ENCODE results near the gene ZNF205. TPM values are rescaled to one million over a fixed set of nuclear protein-coding genes. Genes with fewer than 3 reads are reported as not detected.

ZNF205 gene
- total and polyA plus RNA-seq, 2 donors (not counting 1 experiment from before 2014, with no cell fraction given): not detected

DNA sequence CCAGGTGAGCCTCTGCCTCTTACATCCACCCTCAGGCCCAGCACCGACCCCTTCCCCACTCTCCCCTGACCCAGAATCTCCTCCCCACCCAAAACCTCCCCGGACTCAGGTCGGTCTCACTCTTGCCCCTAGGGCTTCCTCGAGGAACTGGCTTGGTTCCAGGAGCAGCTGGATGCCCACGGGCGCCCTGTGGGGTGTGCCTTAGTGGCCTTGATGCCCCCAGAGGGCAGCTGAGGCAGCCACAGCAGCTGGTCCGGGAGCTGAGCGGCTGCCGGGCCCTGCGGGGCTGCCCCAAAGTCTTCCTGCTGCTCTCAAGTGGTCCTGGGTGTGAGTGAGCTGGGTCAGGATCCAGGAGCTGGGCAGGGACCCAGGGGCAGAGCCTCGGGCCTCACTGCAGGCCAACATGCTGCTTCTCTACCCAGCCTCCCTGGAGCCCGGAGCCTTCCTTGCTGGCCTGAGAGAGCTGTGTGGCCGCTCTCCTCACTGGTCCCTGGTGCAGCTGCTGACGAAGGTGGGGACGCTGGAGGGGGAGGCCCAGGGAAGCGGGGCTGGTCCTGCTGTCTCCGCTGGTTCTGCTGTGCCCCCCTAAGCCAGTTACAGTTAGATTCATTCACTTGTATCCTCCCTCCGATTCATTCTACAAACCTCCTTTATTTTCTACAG is 32.1 kb downstream of the ZNF205 start:
- no peak overlapping the region for H3K9ac ChIP-seq (ENCODE audit: low read length)
- no peaks in the 10 kb centered on the region for H3K27me3 ChIP-seq (replicated peaks in 1 of 4; ENCODE audit: control extremely low read depth in 1 of 4, control insufficient read depth in 3 of 4, insufficient read depth in 4 of 4, low read length in 3 of 4)
- no peak for TF ChIP-seq EZH2 (IDR thresholded peaks at IDR 0.05; ENCODE audit: borderline replicate concordance, insufficient read depth, low read depth, low read length, poor library complexity, severe bottlenecking)
- TF ChIP-seq, protein P1, sequence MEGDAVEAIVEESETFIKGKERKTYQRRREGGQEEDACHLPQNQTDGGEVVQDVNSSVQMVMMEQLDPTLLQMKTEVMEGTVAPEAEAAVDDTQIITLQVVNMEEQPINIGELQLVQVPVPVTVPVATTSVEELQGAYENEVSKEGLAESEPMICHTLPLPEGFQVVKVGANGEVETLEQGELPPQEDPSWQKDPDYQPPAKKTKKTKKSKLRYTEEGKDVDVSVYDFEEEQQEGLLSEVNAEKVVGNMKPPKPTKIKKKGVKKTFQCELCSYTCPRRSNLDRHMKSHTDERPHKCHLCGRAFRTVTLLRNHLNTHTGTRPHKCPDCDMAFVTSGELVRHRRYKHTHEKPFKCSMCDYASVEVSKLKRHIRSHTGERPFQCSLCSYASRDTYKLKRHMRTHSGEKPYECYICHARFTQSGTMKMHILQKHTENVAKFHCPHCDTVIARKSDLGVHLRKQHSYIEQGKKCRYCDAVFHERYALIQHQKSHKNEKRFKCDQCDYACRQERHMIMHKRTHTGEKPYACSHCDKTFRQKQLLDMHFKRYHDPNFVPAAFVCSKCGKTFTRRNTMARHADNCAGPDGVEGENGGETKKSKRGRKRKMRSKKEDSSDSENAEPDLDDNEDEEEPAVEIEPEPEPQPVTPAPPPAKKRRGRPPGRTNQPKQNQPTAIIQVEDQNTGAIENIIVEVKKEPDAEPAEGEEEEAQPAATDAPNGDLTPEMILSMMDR (IDR thresholded peaks at IDR 0.05): no peak
- WGBS (ENCODE audit: insufficient coverage): 81% methylated on average over 18 of the region's 18 CpGs
- CTCF ChIA-PET: interaction anchor here (0.8 to 2.0 kb wide), 2 partner anchors 9 to 15 kb away, joined by 3 to 5 read pairs; partner anchors contain the start of gene ZNF213
- no peaks in the 10 kb centered on the region for H3K9me3 Mint-ChIP-seq (ENCODE audit: insufficient read depth)
- no peak overlapping the region for H3K4me3 ChIP-seq (ENCODE audit: control extremely low read depth in 1 of 5, extremely low read depth in 1 of 5, insufficient read depth in 1 of 5, low read depth in 2 of 5, low read length in 4 of 5)
- H3K27me3 Mint-ChIP-seq: no peaks in the 10 kb centered on the region
- H3K9me3 ChIP-seq (ENCODE audit: control extremely low read depth in 1 of 3, control insufficient read depth in 2 of 3, insufficient read depth in 1 of 3, low read length in 2 of 3): no peaks in the 10 kb centered on the region
- no peak overlapping the region for H3K27ac Mint-ChIP-seq
- peaks cover 0 to 20% of the 10 kb centered on the region in 2 experiments for H3K36me3 ChIP-seq (replicated peaks in 1 of 2; ENCODE audit: control extremely low read depth in 1 of 2, control insufficient read depth in 1 of 2, extremely low read depth in 1 of 2, insufficient read depth in 2 of 2, low read length in 1 of 2)
- H4K20me1 ChIP-seq (ENCODE audit: control insufficient read depth, insufficient read depth, low read length, poor library complexity, severe bottlenecking): no peaks in the 10 kb centered on the region
- no peak overlapping the region for H3K4me2 ChIP-seq (replicated peaks; ENCODE audit: low read depth, low read length, poor library complexity, severe bottlenecking)
- H3K79me2 ChIP-seq (ENCODE audit: control insufficient read depth, insufficient read depth, low read length): peaks cover 4% of the 10 kb centered on the region
- ATAC-seq (ENCODE audit: low read depth) (no peak), DNase-seq (no peak)
- no peak overlapping the region for H3K4me3 Mint-ChIP-seq
- intact Hi-C loops (cut with micrococcal nuclease): no loop called here
- POLR2A ChIA-PET: no interaction called here
- H3K4me1 Mint-ChIP-seq: peaks cover 5% of the 10 kb centered on the region
- peaks cover 5% of the 10 kb centered on the region in 2 donors for H3K4me1 ChIP-seq (ENCODE audit: control insufficient read depth in 2 of 2, insufficient read depth in 2 of 2, low read length in 2 of 2)
- H3K27ac ChIP-seq (ENCODE audit: low read length in 2 of 2): no peak overlapping the region
- H2AFZ ChIP-seq (ENCODE audit: insufficient read depth, low read depth, low read length, poor library complexity, severe bottlenecking): no peak overlapping the region

DNA sequence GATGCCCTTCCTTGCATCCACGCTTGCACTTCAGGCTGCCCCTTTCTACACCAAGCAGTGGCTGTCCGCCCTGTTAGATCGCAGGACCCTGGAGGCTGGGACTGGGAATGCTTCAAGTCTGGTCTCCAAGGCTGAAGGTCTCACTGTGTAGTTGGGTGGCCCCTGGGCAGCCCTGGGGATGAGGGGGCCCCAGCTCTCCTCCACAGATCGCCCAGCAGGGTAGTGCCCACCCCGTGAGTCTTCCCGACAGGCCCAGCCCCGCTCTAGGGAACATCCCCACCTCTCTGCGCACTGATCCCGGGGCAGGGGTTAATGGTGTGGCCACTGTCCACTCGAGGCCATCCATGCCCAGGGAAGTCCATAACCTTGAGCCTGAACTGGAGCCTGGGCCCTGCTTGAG is 32.8 kb downstream of the ZNF205 start:
- Histone ChIP-seq H3K4me3 (ENCODE audit: control extremely low read depth in 1 of 5, extremely low read depth in 1 of 5, insufficient read depth in 1 of 5, low read depth in 2 of 5, low read length in 4 of 5) (no peak overlapping the region), H2AFZ (ENCODE audit: insufficient read depth, low read depth, low read length, poor library complexity, severe bottlenecking) (no peak overlapping the region), H3K79me2 (ENCODE audit: control insufficient read depth, insufficient read depth, low read length) (peaks cover 4% of the 10 kb centered on the region), H3K9me3 (ENCODE audit: control extremely low read depth in 1 of 3, control insufficient read depth in 2 of 3, insufficient read depth in 1 of 3, low read length in 2 of 3) (no peaks in the 10 kb centered on the region), H3K4me1 (ENCODE audit: control insufficient read depth in 2 of 2, insufficient read depth in 2 of 2, low read length in 2 of 2) (peaks cover 10 to 12% of the 10 kb centered on the region in 2 donors), H3K4me2 (replicated peaks; ENCODE audit: low read depth, low read length, poor library complexity, severe bottlenecking) (no peak overlapping the region), H3K9ac (ENCODE audit: low read length) (no peak overlapping the region), H3K27ac (ENCODE audit: low read length in 2 of 2) (no peak overlapping the region), H3K36me3 (replicated peaks in 1 of 2; ENCODE audit: control extremely low read depth in 1 of 2, control insufficient read depth in 1 of 2, extremely low read depth in 1 of 2, insufficient read depth in 2 of 2, low read length in 1 of 2) (peaks cover 0 to 20% of the 10 kb centered on the region in 2 experiments), H4K20me1 (ENCODE audit: control insufficient read depth, insufficient read depth, low read length, poor library complexity, severe bottlenecking) (no peaks in the 10 kb centered on the region), H3K27me3 (replicated peaks in 1 of 4; ENCODE audit: control extremely low read depth in 1 of 4, control insufficient read depth in 3 of 4, insufficient read depth in 4 of 4, low read length in 3 of 4) (no peaks in the 10 kb centered on the region)
- H3K4me1 Mint-ChIP-seq: peaks cover 11% of the 10 kb centered on the region
- ChIA-PET CTCF (interaction anchor here (2.0 kb wide), 1 partner anchor 10 kb away, joined by 5 read pairs; the partner anchor contains the start of gene ZNF213), POLR2A (interaction anchor here (1.9 kb wide), 1 partner anchor 10 kb away, joined by 5 read pairs; the partner anchor contains the start of gene ZNF213)
- WGBS (ENCODE audit: insufficient coverage): 92% methylated on average over 10 of the region's 10 CpGs
- no peak overlapping the region for H3K4me3 Mint-ChIP-seq
- TF ChIP-seq EZH2 (IDR thresholded peaks at IDR 0.05; ENCODE audit: borderline replicate concordance, insufficient read depth, low read depth, low read length, poor library complexity, severe bottlenecking): no peak
- TF ChIP-seq, protein P1 (IDR thresholded peaks at IDR 0.05): no peak
- H3K9me3 Mint-ChIP-seq (ENCODE audit: insufficient read depth): no peaks in the 10 kb centered on the region
- DNase-seq (no peak), ATAC-seq (ENCODE audit: low read depth) (no peak)
- no peak overlapping the region for H3K27ac Mint-ChIP-seq
- intact Hi-C loops (cut with micrococcal nuclease): no loop called here
- no peaks in the 10 kb centered on the region for H3K27me3 Mint-ChIP-seq

All from B cell (primary cell).